ENCODE data around the gene NDUFV1.
"Not testable (repeated sequence)": the region's sequence is repeated elsewhere in the genome, so short reads cannot be mapped to it uniquely, and the experiment has no call there.

NDUFV1 gene

DNA sequence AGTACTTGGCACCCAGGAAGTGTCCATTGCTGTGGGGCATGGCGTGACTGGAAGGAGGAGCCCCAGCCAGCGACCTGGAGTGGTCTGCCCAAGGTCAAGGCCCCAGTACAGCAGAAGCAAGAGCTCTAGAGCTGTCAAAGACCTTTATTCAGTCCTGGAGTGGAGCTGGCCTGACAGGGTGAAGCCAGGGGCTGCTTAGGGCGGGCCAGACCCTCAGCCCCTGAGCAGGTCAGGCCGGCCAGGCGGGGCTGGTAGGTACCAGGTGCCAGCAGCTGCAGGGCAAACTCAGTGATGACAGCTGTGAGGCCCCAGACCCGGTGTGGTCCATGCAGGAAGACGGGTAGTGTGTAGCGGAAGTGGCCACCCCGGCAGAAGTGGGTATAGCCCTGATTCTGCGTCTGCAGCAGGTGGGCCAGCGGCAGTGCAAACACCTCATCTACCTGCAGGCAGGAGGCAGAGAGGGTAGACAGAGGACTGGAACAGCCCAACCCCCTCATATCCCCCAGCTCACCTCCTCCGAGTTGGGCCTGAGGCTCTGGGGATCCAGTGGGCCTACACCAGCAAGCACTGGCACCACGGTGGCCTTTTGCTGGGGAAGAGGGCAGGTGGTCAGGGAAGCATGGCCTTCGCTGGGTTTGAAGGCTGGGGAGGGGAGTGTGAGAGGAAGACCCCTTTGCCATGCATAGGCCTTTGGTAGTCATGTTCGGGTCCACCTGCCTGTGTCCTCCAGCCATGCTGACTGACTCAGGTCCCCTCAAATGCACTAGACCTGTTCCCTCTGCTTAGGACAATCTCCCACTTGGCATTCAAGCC, 21.3 kb downstream of the NDUFV1 start:
- DNase-seq (ENCODE audit: low spot score), result no peak

DNA sequence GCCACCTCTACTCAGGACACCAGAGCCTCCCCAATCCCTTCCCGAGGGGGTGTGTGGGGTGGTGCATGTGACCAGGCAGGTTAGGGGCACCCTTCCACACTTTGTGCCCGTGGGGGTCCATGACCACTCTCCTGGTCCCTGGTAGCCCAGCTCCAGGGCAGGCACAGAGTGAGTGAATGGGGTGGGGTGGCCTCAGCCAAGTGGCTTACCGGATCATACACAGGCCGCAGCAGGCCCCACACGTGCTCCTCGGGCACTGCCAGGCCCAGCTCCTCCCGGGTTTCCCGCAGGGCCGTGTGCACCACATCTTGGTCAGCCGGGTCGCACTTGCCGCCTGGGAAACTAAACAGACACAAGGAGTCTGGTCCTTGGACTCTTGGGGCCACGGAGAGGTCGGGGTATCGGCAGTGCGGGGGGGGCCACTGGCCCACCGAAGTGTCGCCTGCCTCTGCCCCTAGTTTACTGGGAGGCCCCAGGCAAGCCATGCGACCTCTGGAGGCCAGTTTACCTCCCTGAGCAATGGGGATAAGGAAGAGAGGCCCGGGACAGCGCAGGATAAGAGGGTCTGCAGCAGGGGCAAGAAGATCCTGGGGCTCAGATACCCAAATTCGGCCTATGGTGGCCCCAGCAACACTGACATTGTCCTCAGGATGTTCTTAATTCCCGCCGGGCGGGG, 22.1 kb downstream of the NDUFV1 start:
- no peak for DNase-seq (ENCODE audit: low spot score)

DNA sequence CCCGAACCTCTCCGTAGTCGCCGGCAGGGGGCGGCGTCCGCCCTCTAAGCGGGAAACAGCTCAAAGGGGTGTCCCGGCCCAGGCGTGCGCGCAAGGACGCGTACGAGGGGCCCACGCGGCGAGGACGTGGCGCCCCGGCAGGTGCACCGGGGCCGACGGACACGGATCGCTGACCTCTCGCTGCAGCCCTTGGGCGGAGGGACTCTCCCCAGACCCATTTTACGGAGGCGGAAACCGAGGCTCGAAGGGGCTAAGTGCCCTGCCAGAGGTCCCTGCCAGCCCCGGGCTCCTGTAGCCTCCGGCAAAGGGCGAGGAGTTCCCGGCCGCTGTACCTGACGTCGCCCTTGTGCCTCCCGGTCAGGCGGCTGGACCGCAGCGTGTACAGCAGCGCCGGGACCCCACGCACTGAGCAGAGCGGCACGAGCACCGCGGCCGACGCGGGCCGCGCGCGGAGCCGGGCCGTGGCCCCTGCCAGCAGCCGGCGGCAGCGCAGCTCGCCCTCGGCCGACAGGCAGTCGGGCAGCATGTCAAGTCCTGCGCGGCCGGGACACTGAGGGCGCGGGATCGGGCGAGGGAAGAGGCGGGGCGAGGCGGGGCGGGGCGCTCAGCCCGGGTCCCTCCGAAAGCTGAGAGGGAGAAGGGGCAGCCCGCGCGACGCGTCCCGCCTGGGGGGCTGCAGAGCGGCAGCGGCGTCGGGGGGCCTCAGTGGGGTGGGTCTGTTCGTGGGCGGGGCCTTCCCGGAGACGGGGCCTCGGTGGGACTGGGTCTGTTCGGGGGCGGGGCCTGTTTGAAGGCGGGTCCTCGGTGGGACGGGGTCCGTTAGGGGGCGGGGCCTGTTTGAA, 22.9 kb downstream of the NDUFV1 start, which contains the start of gene NUDT8:
TSS of gene NUDT8 (minus strand) at position 552 of the 842 bp plus-strand sequence. CDS start at position 526, 26 bp downstream.
- peak; percentile 99 for DNase-seq (ENCODE audit: low spot score)

- DNase-seq (ENCODE audit: low spot score), result peak; percentile 100
These were observed 23.6 kb downstream of the NDUFV1 start for GRCh38 chr11:67630228-67630942.

- no peak for DNase-seq (ENCODE audit: low spot score)
These were observed 24.2 kb downstream of the NDUFV1 start for GRCh38 chr11:67630943-67631331.

DNA sequence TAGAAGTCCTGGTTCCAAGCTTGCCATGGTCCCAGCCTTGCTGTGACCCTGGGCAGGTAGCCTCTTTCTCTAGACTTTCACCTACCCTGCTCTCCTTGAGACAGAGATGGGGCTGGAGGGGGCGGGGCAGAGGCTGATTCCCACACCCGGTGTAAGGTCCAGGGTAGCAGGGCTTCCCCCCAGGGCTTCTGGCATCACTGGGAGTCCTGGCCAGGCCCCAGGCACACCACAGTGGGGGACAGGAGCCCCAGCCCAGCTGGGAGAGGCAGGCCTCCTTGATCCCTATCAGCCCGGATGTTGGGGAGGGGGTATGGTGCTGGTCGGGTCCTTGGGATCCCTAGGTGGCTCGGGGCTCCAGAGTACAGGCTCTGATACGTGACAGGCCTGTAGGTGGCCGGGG, 24.7 kb downstream of the NDUFV1 start:
- DNase-seq (ENCODE audit: low spot score), result no peak

GRCh38 chr11:67631853-67632174, 25.1 kb downstream of the NDUFV1 start:
- DNase-seq (ENCODE audit: low spot score), result no peak

DNA sequence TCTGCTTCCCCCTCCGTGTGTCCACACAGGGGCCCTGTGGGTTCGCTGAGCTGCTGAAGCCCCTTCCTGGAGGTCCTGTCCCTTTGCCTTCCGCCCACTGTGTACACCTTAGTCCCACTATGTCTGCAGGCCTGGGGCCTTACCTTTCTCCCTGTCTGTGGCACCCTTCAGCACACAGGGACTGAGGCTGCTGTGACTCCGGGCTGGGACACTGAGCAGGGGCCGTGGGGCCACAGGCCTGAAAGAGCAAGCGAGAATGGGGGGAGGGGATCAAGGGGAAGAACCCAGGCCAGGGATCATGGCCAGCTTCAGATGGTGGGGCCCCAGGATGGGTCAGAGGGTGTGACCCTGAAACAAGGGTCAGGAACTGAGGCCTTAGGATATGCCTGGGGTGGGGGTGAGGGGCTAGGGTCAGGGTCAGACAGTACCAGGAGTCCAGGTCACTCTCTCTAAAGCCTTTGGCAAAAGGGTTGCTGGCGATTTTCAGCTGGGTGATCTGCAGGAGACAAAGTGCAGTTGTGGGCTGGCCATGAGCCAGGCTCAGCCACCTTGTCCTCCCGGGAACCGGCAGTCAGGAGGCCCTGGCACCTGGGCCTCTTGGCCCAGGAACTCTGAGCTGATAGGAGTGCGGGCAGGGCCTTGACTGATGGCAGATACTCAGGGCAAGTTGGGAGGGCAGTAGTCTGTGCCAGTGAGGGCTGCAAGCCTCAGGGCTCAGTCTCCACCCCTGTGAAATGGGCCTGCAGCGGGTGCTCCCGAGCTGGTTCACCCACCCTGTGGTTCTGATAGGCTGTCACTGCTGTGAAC, 25.6 kb downstream of the NDUFV1 start:
- DNase-seq (ENCODE audit: low spot score), result peak; percentile 89

DNA sequence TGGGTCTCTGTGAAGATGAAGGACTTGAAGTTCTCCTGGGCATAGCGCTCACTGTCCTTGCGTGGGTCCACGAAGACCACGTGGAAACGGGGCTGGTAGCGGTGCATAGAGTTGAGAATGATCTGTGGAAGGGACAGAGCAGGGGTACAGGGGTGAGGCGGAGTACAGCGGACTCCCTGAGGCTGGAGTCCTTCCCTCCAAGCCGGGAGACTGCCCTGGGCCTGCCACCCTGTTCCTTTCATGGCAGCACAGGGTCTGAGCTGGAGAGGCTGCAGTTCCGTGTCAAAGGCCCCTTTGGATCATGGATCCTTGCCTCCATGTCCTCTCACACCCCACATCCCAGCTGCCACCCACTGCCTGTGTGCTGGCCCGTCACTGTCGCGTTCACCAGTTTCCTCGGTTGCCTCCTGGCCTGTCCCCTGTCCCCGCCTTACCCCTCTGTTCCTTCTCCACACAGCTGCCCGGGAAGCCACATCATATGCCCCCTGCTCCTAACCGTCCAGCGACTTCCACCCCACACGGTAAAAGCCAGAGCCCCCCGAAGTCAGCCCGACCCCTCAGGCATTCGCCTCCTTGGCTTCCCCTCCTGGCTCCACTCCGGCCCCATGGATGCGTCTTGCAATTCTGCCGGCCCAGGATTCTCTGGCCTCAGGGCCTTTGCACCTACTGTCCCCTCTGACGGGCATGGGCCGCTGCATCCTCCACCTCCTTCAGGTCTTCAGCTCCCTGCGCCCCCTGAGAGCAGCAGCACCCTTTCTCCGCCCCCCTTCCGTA, 26.4 kb downstream of the NDUFV1 start:
- no peak for DNase-seq (ENCODE audit: low spot score)

DNA sequence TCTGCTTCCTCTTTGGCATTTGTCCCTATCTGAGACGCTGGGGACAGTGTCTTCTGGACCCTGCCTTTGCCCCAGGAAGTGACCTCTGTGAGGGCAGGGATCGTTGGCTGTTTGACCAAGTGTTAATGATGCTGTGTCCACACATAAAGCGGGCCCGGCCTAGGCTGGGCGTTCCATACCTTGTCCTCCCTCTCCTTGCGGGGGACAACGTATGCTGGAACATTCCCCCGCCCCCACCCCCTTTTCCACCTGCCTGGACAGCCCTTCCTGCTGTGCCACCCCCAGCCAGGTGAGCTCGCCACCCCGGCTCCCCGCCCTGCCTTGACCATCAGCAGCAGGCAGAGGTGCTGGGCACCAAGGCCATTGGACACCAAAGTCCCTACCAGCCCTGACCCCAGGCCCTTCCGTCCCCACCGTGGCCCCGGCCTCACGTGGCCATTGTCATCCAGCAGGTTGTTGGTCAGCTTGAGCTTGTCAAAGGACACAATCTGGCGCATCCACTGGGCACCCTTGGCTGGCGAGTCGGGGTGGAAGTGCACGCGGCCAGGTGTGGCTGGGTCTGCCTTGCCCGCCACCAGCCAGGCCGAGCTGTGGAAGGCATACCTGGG, 27.1 kb downstream of the NDUFV1 start:
- no peak for DNase-seq (ENCODE audit: low spot score)

DNA sequence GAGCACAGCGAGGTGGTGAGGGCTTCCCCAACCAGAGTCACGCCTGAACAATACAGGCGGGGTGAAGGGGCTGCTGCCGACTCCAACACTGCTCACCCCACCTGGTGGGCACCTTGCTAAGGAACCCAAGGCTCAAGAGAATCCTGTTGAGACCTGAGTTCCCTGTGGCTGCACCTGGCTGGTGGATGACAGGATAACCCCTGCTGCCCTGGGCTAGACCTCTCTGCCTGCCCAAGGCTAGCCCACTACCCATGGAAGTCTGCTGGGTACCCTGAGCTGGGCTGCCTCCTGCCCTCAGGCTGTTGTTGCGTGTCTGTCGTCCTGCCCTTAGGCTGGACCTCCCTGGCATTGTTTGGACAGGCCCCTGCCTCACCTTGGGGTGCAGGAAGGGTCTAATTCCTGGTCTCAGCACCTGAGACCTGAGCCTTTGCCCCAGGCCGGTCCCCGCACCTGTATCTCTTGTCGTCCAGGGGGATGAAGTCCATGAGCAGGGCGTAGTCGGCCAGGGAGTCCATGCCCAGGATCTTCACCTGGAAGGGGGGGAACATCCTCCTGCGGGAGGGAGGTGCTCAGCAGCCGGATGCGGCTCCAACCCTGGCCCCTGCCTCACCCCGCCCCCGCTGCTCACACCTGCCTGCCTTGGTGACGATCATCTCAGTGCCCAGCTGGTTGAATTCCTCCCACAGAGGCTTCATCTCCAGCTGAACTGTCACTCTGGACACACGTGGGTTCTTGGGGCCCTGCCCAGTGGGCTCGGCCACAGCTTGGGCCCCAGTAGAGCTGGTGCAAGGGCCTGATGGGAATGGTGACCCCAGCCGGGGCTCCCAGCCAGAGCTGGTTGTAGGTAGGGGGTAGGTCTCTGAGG, 27.9 kb downstream of the NDUFV1 start:
- DNase-seq (ENCODE audit: low spot score), result no peak

GRCh38 chr11:67635231-67635521, 28.4 kb downstream of the NDUFV1 start:
- DNase-seq (ENCODE audit: low spot score), result no peak

- no peak for DNase-seq (ENCODE audit: low spot score)
These were observed 30.2 kb downstream of the NDUFV1 start for GRCh38 chr11:67636962-67637361.

DNA sequence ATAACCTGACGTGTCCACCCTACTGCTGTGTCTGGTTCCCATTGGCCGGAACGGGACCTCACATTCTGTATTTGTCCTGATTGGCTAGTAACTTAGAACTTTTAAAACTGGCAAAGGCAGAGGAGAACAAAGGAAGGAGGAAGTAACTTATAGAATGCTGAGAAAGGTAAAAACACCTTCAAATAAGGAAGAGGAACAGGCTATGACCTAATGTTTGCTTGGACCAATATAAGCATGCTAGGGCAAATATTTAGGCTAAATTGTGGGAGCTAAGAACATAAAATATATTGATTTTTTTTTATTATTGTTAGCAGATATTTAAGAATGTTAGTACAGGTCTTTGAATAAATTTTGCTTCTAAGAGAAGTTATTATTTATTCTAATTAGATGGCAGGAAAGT, 30.7 kb downstream of the NDUFV1 start:
- not testable (repeated sequence) for DNase-seq (ENCODE audit: low spot score)

- no peak for DNase-seq (ENCODE audit: low spot score)
These were observed 32.0 kb downstream of the NDUFV1 start for GRCh38 chr11:67638535-67639437.

DNA sequence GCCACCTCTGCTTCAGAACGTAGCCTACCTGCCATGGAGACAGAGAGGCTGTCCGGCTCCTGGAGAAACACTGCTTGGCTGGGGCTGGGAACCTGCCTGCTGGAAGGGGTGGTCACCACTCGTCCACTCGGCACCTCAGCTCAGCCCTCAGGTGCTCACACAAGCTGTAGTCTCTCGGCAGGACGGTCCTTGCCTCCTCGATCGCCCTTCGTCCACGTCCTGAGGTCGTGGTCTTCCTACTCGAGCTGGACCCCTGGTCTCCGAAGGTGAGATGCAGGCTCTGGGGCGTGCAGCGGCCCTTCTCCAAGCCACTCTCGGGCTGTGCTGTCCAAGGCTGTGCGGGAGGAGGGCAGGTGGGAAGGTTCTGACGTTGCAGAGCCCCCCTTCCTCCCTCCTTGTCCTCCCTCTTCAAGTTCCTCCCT, 32.7 kb downstream of the NDUFV1 start, which contains the start of gene TBX10:
TSS of gene TBX10 (minus strand) at position 326 of the 422 bp plus-strand sequence. CDS start at position 35, 291 bp downstream.
- DNase-seq (ENCODE audit: low spot score), result no peak

DNA sequence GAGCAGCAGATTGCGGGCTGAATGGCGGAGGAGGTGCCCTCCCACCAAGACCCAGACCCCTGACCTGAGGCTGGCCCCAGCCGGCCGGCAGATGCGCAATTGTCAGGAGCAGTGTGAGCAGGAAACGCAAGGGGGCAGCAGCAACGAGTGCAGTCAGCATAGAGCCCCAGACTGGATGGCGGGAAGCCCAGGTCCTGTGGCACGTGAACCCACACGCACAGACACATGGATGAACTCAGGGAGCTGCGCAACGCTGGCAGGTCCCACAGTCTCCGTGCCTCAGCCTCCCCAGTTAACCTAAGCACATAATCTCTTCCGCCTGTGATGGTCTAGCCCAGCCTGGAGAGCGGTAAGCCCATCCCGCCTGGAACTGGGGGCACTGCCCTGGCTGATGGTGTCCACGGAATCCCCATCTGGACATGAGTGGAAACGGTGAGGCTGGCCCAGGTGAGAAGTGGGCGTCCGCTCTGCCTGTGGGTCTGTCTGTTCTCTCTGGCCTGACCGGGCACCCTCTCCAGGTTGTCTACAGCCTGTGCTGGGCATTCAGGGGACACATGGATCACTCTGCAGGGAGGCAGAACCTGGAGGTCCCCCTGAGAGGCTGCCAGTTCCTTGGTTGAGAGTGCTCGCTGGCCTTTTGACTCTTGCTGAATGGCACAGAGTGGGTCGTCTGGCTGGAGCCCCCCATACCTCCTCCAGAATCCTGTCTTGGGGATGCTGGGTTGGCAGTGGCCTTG, 33.5 kb downstream of the NDUFV1 start:
- peak; percentile 100 for DNase-seq (ENCODE audit: low spot score)
